ENCODE measurements around the gene SPAG6. TPM values are rescaled to one million over a fixed set of nuclear protein-coding genes. Genes with fewer than 3 reads are reported as not detected.

Gene SPAG6
- total and polyA plus RNA-seq, 2 of the 8 experiments (the other 6 are each of a cell fraction or from before 2014, with no cell fraction given), result 0.14 TPM; not detected in 1

DNA sequence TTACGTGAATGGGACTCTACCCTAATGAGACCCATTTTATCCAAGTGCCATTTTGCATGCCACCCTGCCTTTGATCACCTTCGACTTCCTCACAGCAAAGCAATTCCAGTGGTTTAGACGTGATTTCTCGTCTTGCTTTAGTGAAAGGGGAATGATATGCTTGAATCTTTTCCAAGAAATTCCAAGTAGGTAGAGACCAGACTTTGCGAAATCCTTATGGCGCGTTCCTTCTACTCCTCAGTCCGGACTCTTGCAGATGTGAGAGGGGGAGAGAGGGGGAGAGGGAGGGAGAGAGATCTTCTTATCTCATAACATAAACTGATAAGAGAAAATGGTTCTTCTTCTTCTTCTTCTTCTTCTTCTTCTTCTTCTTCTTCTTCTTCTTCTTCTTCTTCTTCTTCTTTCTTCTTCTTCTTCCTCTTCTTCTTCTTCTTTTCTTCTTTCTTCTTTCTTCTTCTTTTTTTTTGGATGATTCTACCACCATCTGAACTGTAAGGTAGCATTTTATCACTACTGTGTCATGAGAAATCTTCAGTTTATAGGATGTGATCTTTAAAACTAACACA, 883 bp downstream of the SPAG6 start:
- Histone ChIP-seq H2BK120ac (replicated peaks; ENCODE audit: low read depth, low read length) (no peak overlapping the region), H4K91ac (replicated peaks; ENCODE audit: insufficient read length, low read length) (no peak overlapping the region), H3K79me2 (ENCODE audit: control insufficient read depth in 1 of 2, insufficient read depth in 2 of 2, low read length in 2 of 2) (no peaks in the 10 kb centered on the region), H3K23me2 (ENCODE audit: low read depth, low read length) (peaks cover 7% of the 10 kb centered on the region; the same call in 1 of the 2 replicates), H3K4me2 (ENCODE audit: insufficient read depth in 1 of 2, low read depth in 2 of 2, low read length in 2 of 2) (peak overlapping the region; percentile 75 to 89), H3K27ac (ENCODE audit: low read depth, low read length) (no peak overlapping the region), H2BK15ac (ENCODE audit: low read length) (no peak overlapping the region), H3K4me3 (ENCODE audit: extremely low read depth in 1 of 4, insufficient read depth in 2 of 4, low read depth in 3 of 4, low read length in 4 of 4) (peak overlapping the region; percentile 51 to 64 (median 54); a peak in 7 of 8 replicates), H3K9me3 (ENCODE audit: insufficient read depth in 2 of 2, low read depth in 1 of 2, low read length in 1 of 2) (no peaks in the 10 kb centered on the region), H3K79me1 (ENCODE audit: low read depth, low read length) (no peaks in the 10 kb centered on the region), H4K20me1 (replicated peaks in 1 of 2; ENCODE audit: control insufficient read depth in 1 of 2, insufficient read depth in 2 of 2, low read length in 2 of 2) (peaks cover 2 to 8% of the 10 kb centered on the region in 2 experiments), H2BK20ac (ENCODE audit: low read length) (no peak overlapping the region), H3K27me3 (replicated peaks in 1 of 4; ENCODE audit: control insufficient read depth in 3 of 4, extremely low read depth in 1 of 4, insufficient read depth in 3 of 4, low read length in 3 of 4) (peaks cover 42 to 77% (median 62%) of the 10 kb centered on the region in 4 experiments), H2BK12ac (ENCODE audit: low read depth, low read length) (no peak overlapping the region), H2AFZ (ENCODE audit: low read length) (no peak overlapping the region), H3K23ac (ENCODE audit: insufficient read length) (no peak overlapping the region), H4K8ac (ENCODE audit: extremely low read depth, insufficient read depth, low read length) (no peak overlapping the region), H3K36me3 (ENCODE audit: control insufficient read depth in 2 of 4, insufficient read depth in 4 of 4, low read length in 3 of 4) (no peaks in the 10 kb centered on the region; a peak in 1 of 8 replicates), H3K18ac (ENCODE audit: extremely low read depth, low read length) (no peak overlapping the region), H3K56ac (replicated peaks; ENCODE audit: insufficient read length, low read depth, low read length) (no peak overlapping the region), H4K5ac (ENCODE audit: insufficient read length, low read depth, low read length) (no peak overlapping the region), H2BK5ac (ENCODE audit: low read depth, low read length) (no peak overlapping the region), H3K4me1 (replicated peaks in 1 of 4; ENCODE audit: control insufficient read depth in 3 of 4, insufficient read depth in 4 of 4, low read length in 3 of 4) (peaks cover 0 to 5% (median 3%) of the 10 kb centered on the region in 4 experiments; a peak in 3 of 7 replicates), H3K14ac (ENCODE audit: insufficient read length) (no peak overlapping the region), H3K9ac (replicated peaks in 1 of 4; ENCODE audit: extremely low read depth in 1 of 4, low read depth in 3 of 4, low read length in 3 of 4) (no peak overlapping the region), H3K4ac (replicated peaks; ENCODE audit: insufficient read length, low read depth, low read length) (no peak overlapping the region), H2AK5ac (ENCODE audit: low read depth, low read length) (no peak overlapping the region)
- 18% methylated on average over 7 of the region's 8 CpGs; no CpG with 5 or more reads in 1 of the 2 experiments for WGBS, 2 experiments (ENCODE audit: extremely low coverage in 1 of 2, insufficient coverage in 1 of 2, insufficient read length in 1 of 2, insufficient replicate concordance in 2 of 2, low coverage in 1 of 2, low lambda C conversion rate in 2 of 2, missing lambda C conversion rate in 1 of 2)
- ChIA-PET CTCF (ENCODE audit: partially characterized antibody) (interaction anchor here (1.1 to 1.5 kb wide), 3 partner anchors 91 to 628 kb away, joined by 3 to 7 read pairs (median 5); no protein-coding TSS in a partner anchor), POLR2A (ENCODE audit: partially characterized antibody) (no interaction called here)
- DNase-seq (ENCODE audit: low read depth in 1 of 2, low spot score in 2 of 2) (no peak), FAIRE-seq (no peak)
- TF ChIP-seq BCL11A (IDR thresholded peaks at IDR 0.05; ENCODE audit: low read depth in 2 of 2, low read length in 2 of 2) (no peak), HDAC6 (IDR thresholded peaks at IDR 0.05; ENCODE audit: low read depth, low read length) (no peak), JUND (IDR thresholded peaks at IDR 0.05; ENCODE audit: low read length) (no peak), SUZ12 (IDR thresholded peaks at IDR 0.05; ENCODE audit: low read length) (peak; percentile 59), EZH2 (IDR thresholded peaks at IDR 0.05; ENCODE audit: low read depth, low read length, severe bottlenecking) (peak; percentile 6)

All from H1 (cell line).